DOHH2 (cell line): Measurements from ENCODE around the gene GFM2.
"Not testable (repeated sequence)": the region's sequence is repeated elsewhere in the genome, so short reads cannot be mapped to it uniquely, and the experiment has no call there.

Experiments
- H3F3A ChIP-seq: fragments of 200-600 bp; sonication (generic), shearing (Covaris generic); 2 replicates; pipeline ENCODE4 v1.6.0; 2016; ENCODE audit warnings: antibody characterized with exemption, mild to moderate bottlenecking; ENCODE audit not compliant: control insufficient read depth, insufficient read depth
- H3K27ac ChIP-seq: fragments of 200-600 bp; sonication (generic); 2 replicates; pipeline ENCODE4 v1.5.1; 2014; ENCODE audit warnings: low read depth, mild to moderate bottlenecking, low read length, moderate library complexity
- H3K27me3 ChIP-seq: fragments of 200-600 bp; sonication (generic); 2 replicates; pipeline ENCODE4 v1.6.1; 2014; ENCODE audit warnings: mild to moderate bottlenecking, low read length, mixed read lengths; ENCODE audit not compliant: control insufficient read depth
- H3K36me3 ChIP-seq: fragments of 200-600 bp; sonication (generic); 2 replicates; pipeline ENCODE4 v1.6.1; 2014; ENCODE audit warnings: mild to moderate bottlenecking, low read length, moderate library complexity, mixed read lengths; ENCODE audit not compliant: control insufficient read depth
- H3K4me1 ChIP-seq: fragments of 200-600 bp; sonication (generic); 2 replicates; pipeline ENCODE4 v1.6.1; 2014; ENCODE audit warnings: mild to moderate bottlenecking, low read length, mixed read lengths; ENCODE audit not compliant: control insufficient read depth
- H3K4me2 ChIP-seq: fragments of 200-600 bp; sonication (generic); 2 replicates; pipeline ENCODE4 v1.6.0; 2014; ENCODE audit warnings: mild to moderate bottlenecking, low read length, moderate library complexity
- H3K4me3 ChIP-seq: fragments of 200-600 bp; sonication (generic); 2 replicates; pipeline ENCODE4 v1.5.1; 2014; ENCODE audit warnings: mild to moderate bottlenecking, low read length, mixed read lengths
- H3K79me2 ChIP-seq: fragments of 200-600 bp; sonication (generic); 2 replicates; pipeline ENCODE4 v1.6.1; 2014; ENCODE audit warnings: mild to moderate bottlenecking, low read length, mixed read lengths; ENCODE audit not compliant: control insufficient read depth
- H3K9me2 ChIP-seq: fragments of 200-600 bp; sonication (generic); replicated peaks from 2 replicates; pipeline ENCODE4 v1.6.1; 2014; ENCODE audit warnings: mild to moderate bottlenecking, low read length, mixed read lengths; ENCODE audit not compliant: control insufficient read depth
- H3K9me3 ChIP-seq: fragments of 200-600 bp; sonication (generic); 2 replicates; pipeline ENCODE4 v1.6.1; 2014; ENCODE audit warnings: antibody characterized with exemption, low read length, mixed read lengths; ENCODE audit not compliant: control insufficient read depth, insufficient read depth
- H4K20me1 ChIP-seq: fragments of 200-600 bp; sonication (generic); 2 replicates; pipeline ENCODE4 v1.6.0; 2014; ENCODE audit warnings: low read depth, mild to moderate bottlenecking, antibody characterized with exemption, low read length, moderate library complexity; ENCODE audit not compliant: control insufficient read depth, insufficient read depth
- EZH2phosphoT487 ChIP-seq: fragments of 200-600 bp; sonication (generic); IDR thresholded peaks from 2 replicates; pipeline ENCODE4 v1.6.1; 2017; ENCODE audit warnings: borderline replicate concordance, mild to moderate bottlenecking, antibody characterized with exemption, low read length, moderate library complexity, mixed read lengths
- TF ChIP-seq, protein P1 (sequence below): fragments of 200-600 bp; sonication (generic); IDR thresholded peaks from one replicate; pipeline ENCODE4 v1.5.1; 2014; ENCODE audit warnings: antibody characterized with exemption, mild to moderate bottlenecking, low read depth, low read length; ENCODE audit not compliant: poor library complexity, severe bottlenecking

GFM2 gene

DNA sequence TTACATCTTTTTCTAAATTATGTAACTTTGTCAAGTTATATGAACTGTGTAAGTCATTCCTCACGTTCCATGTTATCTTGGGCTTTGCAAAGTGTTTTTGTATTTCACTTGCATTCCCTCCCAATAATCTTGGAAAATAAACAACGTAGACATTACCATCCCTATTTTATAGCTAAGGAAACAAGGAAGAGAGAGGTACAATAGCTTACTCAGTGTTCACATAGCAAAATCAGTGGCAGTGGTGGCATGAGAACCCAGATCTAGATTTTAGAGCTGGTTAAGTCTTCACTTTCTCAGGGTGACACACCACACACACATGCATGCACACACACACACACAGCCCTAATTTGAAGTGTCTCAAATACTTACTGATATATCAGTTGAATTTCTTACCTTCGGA lies 34.3 kb upstream of the GFM2 start:
- Histone ChIP-seq H3K36me3 (no peaks in the 10 kb centered on the region), H3K79me2 (no peaks in the 10 kb centered on the region), H3K9me2 (no peaks in the 10 kb centered on the region), H3K9me3 (no peaks in the 10 kb centered on the region), H4K20me1 (no peaks in the 10 kb centered on the region), H3K27ac (no peak overlapping the region), H3K27me3 (peaks cover 5% of the 10 kb centered on the region; the same call in 1 of the 2 replicates), H3K4me3 (no peak overlapping the region), H3K4me2 (no peak overlapping the region), H3K4me1 (no peaks in the 10 kb centered on the region), H3F3A (no peaks in the 10 kb centered on the region)
- TF ChIP-seq, protein P1, sequence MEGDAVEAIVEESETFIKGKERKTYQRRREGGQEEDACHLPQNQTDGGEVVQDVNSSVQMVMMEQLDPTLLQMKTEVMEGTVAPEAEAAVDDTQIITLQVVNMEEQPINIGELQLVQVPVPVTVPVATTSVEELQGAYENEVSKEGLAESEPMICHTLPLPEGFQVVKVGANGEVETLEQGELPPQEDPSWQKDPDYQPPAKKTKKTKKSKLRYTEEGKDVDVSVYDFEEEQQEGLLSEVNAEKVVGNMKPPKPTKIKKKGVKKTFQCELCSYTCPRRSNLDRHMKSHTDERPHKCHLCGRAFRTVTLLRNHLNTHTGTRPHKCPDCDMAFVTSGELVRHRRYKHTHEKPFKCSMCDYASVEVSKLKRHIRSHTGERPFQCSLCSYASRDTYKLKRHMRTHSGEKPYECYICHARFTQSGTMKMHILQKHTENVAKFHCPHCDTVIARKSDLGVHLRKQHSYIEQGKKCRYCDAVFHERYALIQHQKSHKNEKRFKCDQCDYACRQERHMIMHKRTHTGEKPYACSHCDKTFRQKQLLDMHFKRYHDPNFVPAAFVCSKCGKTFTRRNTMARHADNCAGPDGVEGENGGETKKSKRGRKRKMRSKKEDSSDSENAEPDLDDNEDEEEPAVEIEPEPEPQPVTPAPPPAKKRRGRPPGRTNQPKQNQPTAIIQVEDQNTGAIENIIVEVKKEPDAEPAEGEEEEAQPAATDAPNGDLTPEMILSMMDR = no peak
- TF ChIP-seq EZH2phosphoT487 = no peak

DNA sequence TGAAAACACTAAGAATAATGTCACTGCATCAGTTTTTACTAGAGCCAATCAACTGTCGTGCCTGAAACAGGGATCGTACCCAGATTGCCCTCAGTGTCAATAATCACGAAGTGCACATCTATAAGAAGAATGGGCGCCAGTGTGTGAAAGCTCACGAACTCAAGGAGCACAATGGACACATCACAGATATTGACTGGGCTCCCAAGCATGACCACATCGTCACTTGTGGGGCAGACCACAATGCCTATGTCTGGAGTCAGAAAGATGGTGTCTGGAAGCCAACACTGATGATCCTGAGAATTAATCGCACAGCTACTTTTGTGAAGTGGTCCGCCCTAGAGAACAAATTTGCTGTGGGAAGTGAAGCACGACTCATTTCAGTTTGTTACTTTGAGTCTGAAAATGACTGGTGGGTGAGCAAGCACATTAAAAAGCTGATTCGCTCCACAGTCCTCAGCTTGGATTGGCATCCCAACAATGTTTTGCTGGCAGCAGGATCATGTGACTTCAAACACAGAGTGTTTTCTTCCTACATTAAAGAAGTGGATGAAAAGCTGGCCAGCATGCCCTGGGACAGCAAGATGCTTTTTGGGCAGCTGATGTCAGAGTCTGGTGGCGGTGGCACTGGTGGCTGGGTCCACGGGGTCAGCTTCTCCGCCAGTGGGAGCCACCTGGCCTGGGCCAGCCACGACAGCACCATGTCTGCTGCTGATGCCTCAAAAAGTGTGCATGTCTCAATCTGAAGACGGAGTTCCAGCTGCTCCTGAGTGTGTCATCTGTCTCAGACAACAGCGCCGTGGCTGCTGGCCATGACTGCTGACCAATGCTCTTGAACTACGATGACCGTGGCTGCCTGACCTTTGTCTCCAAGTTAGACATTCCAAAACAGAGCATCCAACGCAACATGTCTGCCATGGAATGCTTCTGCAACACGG lies 32.3 kb upstream of the GFM2 start:
- no peaks in the 10 kb centered on the region for H3F3A ChIP-seq
- no peaks in the 10 kb centered on the region for H3K36me3 ChIP-seq
- no peaks in the 10 kb centered on the region for H3K9me3 ChIP-seq
- no peak overlapping the region for H3K4me2 ChIP-seq
- H4K20me1 ChIP-seq = no peaks in the 10 kb centered on the region
- peaks cover 5% of the 10 kb centered on the region; the same call in 1 of the 2 replicates for H3K27me3 ChIP-seq
- TF ChIP-seq, protein P1 = no peak
- no peak for TF ChIP-seq EZH2phosphoT487
- no peaks in the 10 kb centered on the region for H3K9me2 ChIP-seq
- H3K4me3 ChIP-seq = no peak overlapping the region
- H3K4me1 ChIP-seq = no peaks in the 10 kb centered on the region
- no peak overlapping the region for H3K27ac ChIP-seq
- H3K79me2 ChIP-seq = no peaks in the 10 kb centered on the region

DNA sequence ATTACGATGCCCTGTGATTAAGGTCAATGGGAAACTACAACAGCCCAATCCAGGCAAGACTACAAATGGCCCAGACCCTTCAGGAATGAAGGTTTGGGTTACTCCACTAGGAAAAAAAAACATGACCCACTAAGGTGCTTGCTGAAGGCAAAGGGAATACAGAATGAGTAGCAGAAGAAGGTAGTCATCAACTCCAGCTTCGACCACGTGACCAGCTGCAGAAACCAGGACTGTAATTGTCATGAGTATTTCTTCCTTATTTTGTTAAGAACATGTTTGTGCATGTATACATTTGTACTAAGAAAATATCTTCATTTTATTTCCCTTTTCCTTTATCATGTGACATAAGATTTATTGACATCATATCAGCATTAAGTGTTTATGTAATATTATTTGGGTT lies 24.8 kb upstream of the GFM2 start:
- H3K27me3 ChIP-seq, H3K4me3 ChIP-seq, H3K9me3 ChIP-seq, H4K20me1 ChIP-seq, H3K79me2 ChIP-seq, H3K4me2 ChIP-seq, H3F3A ChIP-seq, H3K4me1 ChIP-seq, H3K27ac ChIP-seq, H3K36me3 ChIP-seq, H3K9me2 ChIP-seq: not testable (repeated sequence)

DNA sequence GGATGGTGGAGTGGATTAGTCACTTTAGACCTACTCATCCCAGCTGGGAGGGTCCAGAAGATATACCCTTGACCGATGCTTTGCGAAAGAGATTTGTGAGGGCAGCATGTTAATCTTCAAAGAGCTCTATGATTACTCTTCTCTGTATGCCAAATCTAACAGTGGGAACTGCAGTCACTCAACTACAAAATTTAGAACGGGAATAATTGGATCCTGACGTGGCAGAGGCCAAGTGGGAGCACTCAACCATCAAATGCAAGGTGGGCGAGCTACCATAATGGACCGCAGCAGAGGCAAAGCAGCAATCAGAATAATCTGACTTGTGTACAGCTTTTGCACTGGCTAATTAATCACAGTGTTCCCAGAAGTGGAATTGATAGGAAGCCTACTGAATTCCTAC lies 20.5 kb upstream of the GFM2 start:
- no peak overlapping the region for H3K27ac ChIP-seq
- H3K36me3 ChIP-seq = no peaks in the 10 kb centered on the region
- no peaks in the 10 kb centered on the region for H3F3A ChIP-seq
- H3K27me3 ChIP-seq = no peaks in the 10 kb centered on the region
- H3K4me3 ChIP-seq = no peak overlapping the region
- no peaks in the 10 kb centered on the region for H3K4me1 ChIP-seq
- H3K9me3 ChIP-seq = no peaks in the 10 kb centered on the region
- H3K4me2 ChIP-seq = no peak overlapping the region
- no peaks in the 10 kb centered on the region for H3K79me2 ChIP-seq
- H3K9me2 ChIP-seq = no peaks in the 10 kb centered on the region
- H4K20me1 ChIP-seq = no peaks in the 10 kb centered on the region
- TF ChIP-seq, protein P1 = no peak
- TF ChIP-seq EZH2phosphoT487 = no peak
